Erythroblast (primary cell): Measurements from ENCODE around the gene DBF4B.

ENCODE experiments used
- GATA1 ChIP-seq: IDR thresholded peaks from 2 replicates; pipeline ENCODE4 v1.6.1; 2011; ENCODE audit warnings: low read depth, mild to moderate bottlenecking, control low read depth, low read length, moderate library complexity
- POLR2A ChIP-seq: IDR thresholded peaks from 2 replicates; pipeline ENCODE4 v1.6.1; 2011; ENCODE audit warnings: mild to moderate bottlenecking, low read length

DNA sequence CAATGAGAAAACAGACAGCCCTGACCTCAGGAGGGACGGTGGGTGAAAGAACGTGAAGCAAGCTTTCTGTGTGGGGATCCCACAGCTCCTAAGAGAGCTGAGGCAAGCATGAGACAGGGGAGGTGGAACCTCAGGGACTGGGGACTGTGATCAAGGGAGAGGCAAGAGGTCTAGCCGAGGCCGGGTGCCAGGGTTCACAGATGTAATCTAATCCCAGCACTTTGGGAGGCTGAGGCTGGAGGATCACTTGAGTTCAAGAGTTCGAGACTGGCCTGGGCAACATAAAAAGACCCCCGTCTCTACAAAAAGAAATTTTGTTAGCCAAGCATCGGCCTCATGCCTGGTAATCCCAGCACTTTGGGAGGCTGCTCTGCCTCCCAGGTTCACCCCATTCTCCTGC is 45.8 kb downstream of the DBF4B start:
- TF ChIP-seq POLR2A (no peak), GATA1 (no peak)
